IMR-90 (cell line): ENCODE measurements around the gene RBP5. TPM values are rescaled to one million over a fixed set of nuclear protein-coding genes. Genes with fewer than 3 reads are reported as not detected.

Experiments used
- ATAC-seq: fragments of 200-7000 bp; cut with Tn5 transposase; 2 replicates; pipeline ENCODE4 v1.9.1; 2020; ENCODE audit warnings: low read depth, mild to moderate bottlenecking, moderate library complexity
- BruUV-seq: library from RNA; stranded (reverse); fragments of 400-500 nt; replicated peaks from 2 replicates; lab custom pipeline; 2021; lab: Mats Ljungman, UMichigan
- CTCF ChIA-PET: fragments of 300-600 bp; formaldehyde crosslinking; extraction: SDS; loops from one replicate; lab custom pipeline; 2021; ENCODE audit warnings: antibody characterized with exemption; lab: Yijun Ruan, JAX
- POLR2A ChIA-PET: fragments of 300-600 bp; sonication (Branson Sonifier 250); formaldehyde crosslinking; loops from one replicate; lab custom pipeline; 2022; ENCODE audit warnings: antibody characterized with exemption; ENCODE audit not compliant: unreplicated experiment; lab: Charles Lee
- DNase-seq: peaks from one replicate; pipeline ENCODE4 v3.0.0; 2013
- H2AFZ ChIP-seq: replicated peaks from 2 replicates; pipeline ENCODE3; 2013; ENCODE audit warnings: low read length, mild to moderate bottlenecking; ENCODE audit not compliant: poor library complexity
- H2AK5ac ChIP-seq: 2 replicates; pipeline ENCODE4 v1.6.1; 2013; ENCODE audit warnings: low read depth, low read length, inconsistent platforms
- H2AK9ac ChIP-seq: replicated peaks from 2 replicates; pipeline ENCODE3; 2013; ENCODE audit warnings: mild to moderate bottlenecking, low read depth, low read length, moderate library complexity; ENCODE audit not compliant: poor library complexity
- H2BK120ac ChIP-seq: 2 replicates; pipeline ENCODE4 v1.6.1; 2013; ENCODE audit warnings: low read depth, low read length, inconsistent platforms
- H2BK15ac ChIP-seq: 3 replicates; pipeline ENCODE4 v1.6.1; 2013; ENCODE audit warnings: low read depth, low read length, inconsistent platforms
- H2BK20ac ChIP-seq: 2 replicates; pipeline ENCODE4 v1.6.1; 2013; ENCODE audit warnings: low read depth, mild to moderate bottlenecking, inconsistent platforms, low read length, moderate library complexity
- H2BK5ac ChIP-seq: 2 replicates; pipeline ENCODE4 v1.6.1; 2013; ENCODE audit warnings: mild to moderate bottlenecking, low read depth, low read length, inconsistent platforms; ENCODE audit not compliant: poor library complexity, severe bottlenecking
- H3K14ac ChIP-seq: replicated peaks from 2 replicates; pipeline ENCODE4 v1.6.1; 2013; ENCODE audit warnings: low read depth, low read length, inconsistent platforms
- H3K18ac ChIP-seq: 2 replicates; pipeline ENCODE4 v1.6.1; 2013; ENCODE audit warnings: low read depth, low read length, control low read depth
- H3K23ac ChIP-seq: 2 replicates; pipeline ENCODE4 v1.6.1; 2013; ENCODE audit warnings: low read depth, low read length, inconsistent platforms
- H3K27ac ChIP-seq: 2 replicates; pipeline ENCODE4 v1.5.1; 2013; ENCODE audit warnings: mild to moderate bottlenecking, control low read depth, low read length; ENCODE audit not compliant: insufficient read depth
- H3K27me3 ChIP-seq: 2 replicates; pipeline ENCODE4 v1.6.1; 2013; ENCODE audit warnings: low read length; ENCODE audit not compliant: control insufficient read depth, insufficient read depth
- H3K36me3 ChIP-seq: 2 replicates; pipeline ENCODE4 v1.6.1; 2013; ENCODE audit warnings: low read length, mixed read lengths; ENCODE audit not compliant: control insufficient read depth, insufficient read depth
- H3K4ac ChIP-seq: 2 replicates; pipeline ENCODE4 v1.6.1; 2013; ENCODE audit warnings: low read depth, low read length, inconsistent platforms
- H3K4me1 ChIP-seq: 2 replicates; pipeline ENCODE4 v1.6.1; 2013; ENCODE audit warnings: low read length, mixed read lengths; ENCODE audit not compliant: control insufficient read depth, insufficient read depth
- H3K4me2 ChIP-seq: 2 replicates; pipeline ENCODE4 v1.6.1; 2013; ENCODE audit warnings: low read depth, mild to moderate bottlenecking, control low read depth, low read length, moderate library complexity
- H3K4me3 ChIP-seq: 2 replicates; pipeline ENCODE4 v1.5.1; 2013; ENCODE audit warnings: low read depth, mild to moderate bottlenecking, control low read depth, low read length, moderate library complexity; ENCODE audit not compliant: insufficient read depth
- H3K56ac ChIP-seq: 2 replicates; pipeline ENCODE4 v1.6.1; 2013; ENCODE audit warnings: low read length, inconsistent platforms; ENCODE audit not compliant: insufficient read depth; ENCODE audit errors: extremely low read depth
- H3K79me1 ChIP-seq, 2 experiments: 2 replicates each; pipeline ENCODE4 v1.6.1; 2013; ENCODE audit warnings: low read length in 2 of 2, inconsistent platforms in 1 of 2, low read depth in 1 of 2
- H3K9ac ChIP-seq: 2 replicates; pipeline ENCODE4 v1.6.1; 2013; ENCODE audit warnings: low read depth, low read length, control low read depth
- H3K9me1 ChIP-seq: 2 replicates; pipeline ENCODE4 v1.6.1; 2013; ENCODE audit warnings: low read length, inconsistent platforms; ENCODE audit not compliant: insufficient read depth
- H3K9me3 ChIP-seq: 2 replicates; pipeline ENCODE4 v1.6.1; 2013; ENCODE audit warnings: low read length; ENCODE audit not compliant: control insufficient read depth, insufficient read depth
- H4K20me1 ChIP-seq: 2 replicates; pipeline ENCODE4 v1.6.1; 2013; ENCODE audit warnings: low read length, inconsistent platforms; ENCODE audit not compliant: insufficient read depth
- H4K5ac ChIP-seq: 2 replicates; pipeline ENCODE4 v1.6.1; 2013; ENCODE audit warnings: mild to moderate bottlenecking, low read depth, low read length, control low read depth
- H4K8ac ChIP-seq, 2 experiments: 2 replicates each; pipeline ENCODE4 v1.6.1; 2013; ENCODE audit warnings: low read depth in 2 of 2, low read length in 2 of 2, control low read depth in 1 of 2, inconsistent platforms in 1 of 2
- H4K91ac ChIP-seq: 2 replicates; pipeline ENCODE4 v1.6.1; 2013; ENCODE audit warnings: low read depth, low read length, inconsistent platforms; ENCODE audit not compliant: insufficient read depth
- CHD1 ChIP-seq: IDR thresholded peaks from 2 replicates; pipeline ENCODE4 v1.6.1; 2012; ENCODE audit warnings: low read depth, low read length, improper control_type of control experiment
- MAZ ChIP-seq: IDR thresholded peaks from 2 replicates; pipeline ENCODE4 v1.6.1; 2012; ENCODE audit warnings: low read depth, mild to moderate bottlenecking, low read length, improper control_type of control experiment, moderate library complexity, borderline replicate concordance
- MXI1 ChIP-seq: IDR thresholded peaks from 2 replicates; pipeline ENCODE4 v1.6.1; 2012; ENCODE audit warnings: low read depth, mild to moderate bottlenecking, low read length, moderate library complexity, borderline replicate concordance
- POLR2A ChIP-seq: IDR thresholded peaks from 2 replicates; pipeline ENCODE4 v1.6.1; 2012; ENCODE audit warnings: mild to moderate bottlenecking, low read depth, low read length
- WGBS, 2 experiments: methylation state at CpG; one replicate each; pipeline versions ENCODE4 v1.1.5 to v1.1.7; 2013; ENCODE audit warnings: missing lambda C conversion rate in 2 of 2; ENCODE audit not compliant: insufficient read length in 1 of 2; ENCODE audit errors: extremely low coverage in 2 of 2; 5-methylcytosine and 5-hydroxymethylcytosine counted together
- dilution Hi-C: fragments of 300-500 bp; cut with HindIII; formaldehyde crosslinking; loops from one replicate; pipeline ENCODE4 v1.14.3; 2018; ENCODE audit warnings: low sequenced_read_pairs; ENCODE audit not compliant: unreplicated experiment
- in situ Hi-C: fragments of 300-500 bp; cut with MboI; formaldehyde crosslinking; loops from 3 replicates; pipeline ENCODE4 v1.14.3; 2019; ENCODE audit warnings: low sequenced_read_pairs, inconsistent platforms, mixed read lengths
- intact Hi-C: fragments of 100-400 bp; cut with micrococcal nuclease; formaldehyde crosslinking; loops from 2 replicates; pipeline ENCODE4 v1.10.0; 2022
- polyA plus RNA-seq, 3 experiments: library from polyadenylated mRNA; depleted of rRNA; stranded (reverse); fragments of >200 nt; gene quantifications; 2 replicates each; pipeline ENCODE4 v1.2.3, GENCODE V29; 2012; ENCODE audit warnings: low replicate concordance in 1 of 3
- total RNA-seq: library from RNA; depleted of rRNA; stranded (reverse); fragments of >200 nt; gene quantifications from 2 replicates; pipeline ENCODE4 v1.2.3, GENCODE V29; 2012

RBP5 gene
- total and polyA plus RNA-seq, 2 of the 4 experiments (the other 2 are of a cell fraction), result 0.15 TPM; not detected in 1

DNA sequence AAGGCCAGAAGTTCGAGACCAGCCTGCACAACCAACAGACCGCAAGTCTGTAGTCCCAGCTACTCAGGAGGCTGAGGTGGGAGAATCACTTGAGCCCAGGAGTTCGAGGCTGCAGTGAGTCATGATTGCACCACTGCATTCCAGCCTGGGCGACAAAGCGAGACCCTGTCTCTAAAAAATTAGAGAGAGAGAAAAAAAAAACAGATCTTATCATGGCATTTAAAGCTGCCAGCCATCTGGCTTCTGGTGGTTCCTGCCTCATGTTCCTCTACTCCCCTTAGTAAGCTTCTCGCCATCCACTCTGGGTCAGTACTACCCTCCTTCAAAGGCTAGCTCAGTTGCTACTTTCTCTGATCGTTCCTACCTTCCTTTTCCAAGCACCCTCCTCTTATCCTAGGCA is 17.5 kb upstream of the RBP5 start:
- ChIA-PET CTCF (interaction anchor here (0.7 to 1.6 kb wide), 2 partner anchors 15 to 199 kb away, joined by 3 to 5 read pairs; no protein-coding TSS in a partner anchor), POLR2A (interaction anchor here (0.6 kb wide), 1 partner anchor 20 kb away, joined by 6 read pairs; no protein-coding TSS in a partner anchor)
- H3K9ac ChIP-seq, result no peak overlapping the region
- no peak overlapping the region for H4K8ac ChIP-seq
- dilution Hi-C loops (no loop called here), intact Hi-C loops (no loop called here), in situ Hi-C loops (no loop called here)
- H2AFZ ChIP-seq, result no peak overlapping the region
- H3K79me1 ChIP-seq, result no peaks in the 10 kb centered on the region
- H3K56ac ChIP-seq, result no peak overlapping the region
- ATAC-seq, result no peak
- H2BK5ac ChIP-seq, result no peak overlapping the region
- no peak overlapping the region for H2AK9ac ChIP-seq
- no peak overlapping the region for H3K4ac ChIP-seq
- no peak overlapping the region for H3K27ac ChIP-seq
- 0 out of 2 replicates have a peak, but pooled peaks cover 3% of the 10 kb centered on the region for H4K20me1 ChIP-seq
- no peak overlapping the region for H4K91ac ChIP-seq
- H2BK15ac ChIP-seq, result no peak overlapping the region
- H2BK120ac ChIP-seq, result no peak overlapping the region
- no peak for DNase-seq
- H3K27me3 ChIP-seq, result no peaks in the 10 kb centered on the region
- no peak overlapping the region for H3K4me3 ChIP-seq
- H4K5ac ChIP-seq, result no peak overlapping the region
- H3K9me3 ChIP-seq, result no peaks in the 10 kb centered on the region
- BruUV-seq, result no TSS peak
- H3K14ac ChIP-seq, result no peak overlapping the region
- H3K36me3 ChIP-seq, result peaks cover 50% of the 10 kb centered on the region
- 0 out of 2 replicates have a peak overlapping the region, but pooled peaks have one; percentile 7 for H3K23ac ChIP-seq
- TF ChIP-seq POLR2A, result no peak
- no peak for TF ChIP-seq CHD1
- TF ChIP-seq MAZ, result no peak
- no peak for TF ChIP-seq MXI1
- WGBS, 2 experiments, result 94% methylated on average over 3 of the region's 7 CpGs; no CpG with 5 or more reads in 1 of the 2 experiments
- no peaks in the 10 kb centered on the region for H3K9me1 ChIP-seq
- no peak overlapping the region for H2AK5ac ChIP-seq
- no peak overlapping the region for H3K4me2 ChIP-seq
- no peak overlapping the region for H2BK20ac ChIP-seq
- peaks cover 2% of the 10 kb centered on the region; the same call in 1 of the 2 replicates for H3K4me1 ChIP-seq
- no peak overlapping the region for H3K18ac ChIP-seq
